GM18907 (cell line): ENCODE data around the gene SH2D6.
"Not testable (repeated sequence)": the region's sequence is repeated elsewhere in the genome, so short reads cannot be mapped to it uniquely, and the experiment has no call there.

ENCODE experiments used
- ATAC-seq: cut with Tn5 transposase; IDR thresholded peaks from one replicate; pipeline ENCODE4 v1.9.1; 2021; ENCODE audit warnings: mild to moderate bottlenecking, moderate library complexity; ENCODE audit not compliant: unreplicated experiment

SH2D6 gene

GRCh38 chr2:85459771-85460170, 41.3 kb downstream of the SH2D6 start:
- no peak for ATAC-seq

- ATAC-seq, result no peak
Measured at GRCh38 chr2:85462322-85462721, 43.8 kb downstream of the SH2D6 start.

GRCh38 chr2:85468096-85468703, 49.7 kb downstream of the SH2D6 start:
- ATAC-seq, result no peak

GRCh38 chr2:85468704-85469349, 50.3 kb downstream of the SH2D6 start:
- no peak for ATAC-seq

GRCh38 chr2:85470850-85471800, 52.6 kb downstream of the SH2D6 start:
- ATAC-seq, result no peak

- ATAC-seq, result no peak
Measured at GRCh38 chr2:85472261-85472660, 53.7 kb downstream of the SH2D6 start.

- ATAC-seq, result no peak
Measured at GRCh38 chr2:85475799-85476490, 57.4 kb downstream of the SH2D6 start.

GRCh38 chr2:85476624-85477023, 58.1 kb downstream of the SH2D6 start:
- no peak for ATAC-seq

- no peak for ATAC-seq
Measured at GRCh38 chr2:85477884-85478283, 59.4 kb downstream of the SH2D6 start.

- ATAC-seq, result no peak
Measured at GRCh38 chr2:85481818-85482777, 63.6 kb downstream of the SH2D6 start.

GRCh38 chr2:85484615-85485014, 66.1 kb downstream of the SH2D6 start:
- ATAC-seq, result not testable (repeated sequence)

- ATAC-seq, result no peak
Measured at GRCh38 chr2:85485815-85486214, 67.3 kb downstream of the SH2D6 start.
